HEK293 (cell line): ENCODE measurements around the gene PHF3.

ENCODE experiments used
- CTCF ChIP-seq: fragments of 450-650 bp; formaldehyde crosslinking; IDR thresholded peaks from 2 replicates; pipeline ENCODE4 v1.5.1; 2016; ENCODE audit warnings: missing biosample characterization, missing genetic modification characterization
- GLIS1 ChIP-seq: fragments of 450-650 bp; formaldehyde crosslinking; IDR thresholded peaks from 2 replicates; pipeline ENCODE4 v1.5.1; 2016; ENCODE audit warnings: missing biosample characterization, missing genetic modification characterization
- PRDM1 ChIP-seq: fragments of 450-650 bp; formaldehyde crosslinking; IDR thresholded peaks from 2 replicates; pipeline ENCODE4; 2016; ENCODE audit warnings: missing biosample characterization, missing genetic modification characterization
- PRDM6 ChIP-seq: fragments of 450-650 bp; formaldehyde crosslinking; IDR thresholded peaks from 2 replicates; pipeline ENCODE4 v1.5.1; 2017; ENCODE audit warnings: missing biosample characterization, missing genetic modification characterization
- YY1 ChIP-seq: fragments of 450-650 bp; formaldehyde crosslinking; IDR thresholded peaks from 2 replicates; pipeline ENCODE4 v1.5.1; 2018; ENCODE audit warnings: missing biosample characterization, missing genetic modification characterization
- ZBTB10 ChIP-seq: fragments of 450-650 bp; formaldehyde crosslinking; IDR thresholded peaks from 2 replicates; pipeline ENCODE4 v1.5.1; 2016; ENCODE audit warnings: missing biosample characterization, missing genetic modification characterization
- ZBTB48 ChIP-seq: fragments of 450-650 bp; formaldehyde crosslinking; IDR thresholded peaks from 2 replicates; pipeline ENCODE4 v1.5.1; 2016; ENCODE audit warnings: missing biosample characterization, missing genetic modification characterization
- ZFHX2 ChIP-seq: fragments of 450-650 bp; formaldehyde crosslinking; conservative IDR thresholded peaks from 2 replicates; pipeline ENCODE4 v1.5.1; 2016; ENCODE audit warnings: missing biosample characterization, missing genetic modification characterization
- ZFP3 ChIP-seq: fragments of 450-650 bp; formaldehyde crosslinking; IDR thresholded peaks from 2 replicates; pipeline ENCODE4 v1.5.1; 2016; ENCODE audit warnings: low read depth, missing biosample characterization, missing genetic modification characterization
- ZFP41 ChIP-seq: fragments of 450-650 bp; formaldehyde crosslinking; IDR thresholded peaks from 2 replicates; pipeline ENCODE4 v1.5.1; 2016; ENCODE audit warnings: missing biosample characterization, missing genetic modification characterization, borderline replicate concordance
- ZIC2 ChIP-seq: fragments of 450-650 bp; formaldehyde crosslinking; IDR thresholded peaks from 2 replicates; pipeline ENCODE4 v1.5.1; 2016; ENCODE audit warnings: missing biosample characterization, missing genetic modification characterization
- ZNF132 ChIP-seq: fragments of 450-650 bp; formaldehyde crosslinking; IDR thresholded peaks from 2 replicates; pipeline ENCODE4 v1.5.1; 2017; ENCODE audit warnings: missing biosample characterization, missing genetic modification characterization, borderline replicate concordance
- ZNF133 ChIP-seq: fragments of 450-650 bp; formaldehyde crosslinking; IDR thresholded peaks from 2 replicates; pipeline ENCODE4 v1.5.1; 2016; ENCODE audit warnings: missing biosample characterization, missing genetic modification characterization
- ZNF155 ChIP-seq: fragments of 450-650 bp; formaldehyde crosslinking; IDR thresholded peaks from 2 replicates; pipeline ENCODE4 v1.5.1; 2016; ENCODE audit warnings: missing biosample characterization, missing genetic modification characterization
- ZNF26 ChIP-seq: fragments of 450-650 bp; formaldehyde crosslinking; IDR thresholded peaks from 2 replicates; pipeline ENCODE4 v1.5.1; 2016; ENCODE audit warnings: missing biosample characterization, missing genetic modification characterization
- ZNF292 ChIP-seq: fragments of 450-650 bp; formaldehyde crosslinking; IDR thresholded peaks from 2 replicates; pipeline ENCODE4 v1.5.1; 2016; ENCODE audit warnings: low read depth, missing biosample characterization, missing genetic modification characterization, borderline replicate concordance
- ZNF341 ChIP-seq: fragments of 450-650 bp; formaldehyde crosslinking; IDR thresholded peaks from 2 replicates; pipeline ENCODE4; 2016; ENCODE audit warnings: low read depth, missing biosample characterization, missing genetic modification characterization
- ZNF398 ChIP-seq: fragments of 450-650 bp; formaldehyde crosslinking; IDR thresholded peaks from 2 replicates; pipeline ENCODE4 v1.5.1; 2017; ENCODE audit warnings: missing biosample characterization, missing genetic modification characterization
- ZNF548 ChIP-seq: fragments of 450-650 bp; formaldehyde crosslinking; IDR thresholded peaks from 2 replicates; pipeline ENCODE4 v1.5.1; 2016; ENCODE audit warnings: missing biosample characterization, missing genetic modification characterization
- ZNF558 ChIP-seq: fragments of 450-650 bp; formaldehyde crosslinking; IDR thresholded peaks from 2 replicates; pipeline ENCODE4 v1.5.1; 2016; ENCODE audit warnings: missing biosample characterization, missing genetic modification characterization
- ZNF560 ChIP-seq: fragments of 450-650 bp; formaldehyde crosslinking; IDR thresholded peaks from 2 replicates; pipeline ENCODE4 v1.5.1; 2017; ENCODE audit warnings: missing biosample characterization, missing genetic modification characterization, borderline replicate concordance
- ZNF596 ChIP-seq: fragments of 450-650 bp; IDR thresholded peaks from 2 replicates; pipeline ENCODE4 v1.5.0; 2018; ENCODE audit warnings: missing biosample characterization, mild to moderate bottlenecking, missing genetic modification characterization, moderate library complexity
- ZNF623 ChIP-seq: fragments of 450-650 bp; formaldehyde crosslinking; IDR thresholded peaks from 2 replicates; pipeline ENCODE4 v1.5.1; 2016; ENCODE audit warnings: missing biosample characterization, missing genetic modification characterization
- ZNF654 ChIP-seq: fragments of 450-650 bp; formaldehyde crosslinking; IDR thresholded peaks from 2 replicates; pipeline ENCODE4 v1.5.1; 2016; ENCODE audit warnings: low read depth, missing biosample characterization, missing genetic modification characterization
- ZNF768 ChIP-seq: fragments of 450-650 bp; formaldehyde crosslinking; IDR thresholded peaks from 2 replicates; pipeline ENCODE4 v1.5.1; 2018; ENCODE audit warnings: missing biosample characterization, mild to moderate bottlenecking, missing genetic modification characterization
- ZNF777 ChIP-seq: fragments of 450-650 bp; formaldehyde crosslinking; IDR thresholded peaks from 2 replicates; pipeline ENCODE4 v1.5.1; 2017; ENCODE audit warnings: missing biosample characterization, missing genetic modification characterization, borderline replicate concordance
- ZNF830 ChIP-seq: fragments of 450-650 bp; IDR thresholded peaks from 2 replicates; pipeline ENCODE4 v1.5.0; 2018; ENCODE audit warnings: missing biosample characterization, missing genetic modification characterization, low read depth, mild to moderate bottlenecking, moderate library complexity
- ZSCAN30 ChIP-seq: fragments of 450-650 bp; IDR thresholded peaks from 2 replicates; pipeline ENCODE4 v1.5.1; 2018; ENCODE audit warnings: missing biosample characterization, mild to moderate bottlenecking, missing genetic modification characterization, moderate library complexity

PHF3 gene

GRCh38 chr6:63635588-63636517 lies at the start of gene PHF3 (continued):
- peak; percentile 93 for TF ChIP-seq ZNF398
- TF ChIP-seq ZNF623 (tag by site-specific recombination): no peak
- TF ChIP-seq ZNF654 (tag by site-specific recombination): no peak
- no peak for TF ChIP-seq ZNF560 (tag by site-specific recombination)
- peak; percentile 74 for TF ChIP-seq ZFHX2
- peak; percentile 57; the same call in 1 of the 2 replicates for TF ChIP-seq ZFP41 (tag by site-specific recombination)
- no peak for TF ChIP-seq ZNF830 (tag by site-specific recombination)
- TF ChIP-seq ZNF133 (tag by site-specific recombination): peak; percentile 42; the same call in 1 of the 2 replicates
- no peak for TF ChIP-seq ZNF768 (tag by site-specific recombination)
- TF ChIP-seq ZBTB48 (tag by site-specific recombination): peak; percentile 39; the same call in 1 of the 2 replicates
- peak; percentile 95 for TF ChIP-seq YY1
- 0 out of 2 replicates have a peak, but pooled peaks have one; percentile 20 for TF ChIP-seq ZNF292 (tag by site-specific recombination)
- peak; percentile 52; the same call in 1 of the 2 replicates for TF ChIP-seq PRDM6 (tag by site-specific recombination)
- no peak for TF ChIP-seq ZNF26 (tag by site-specific recombination)
- no peak for TF ChIP-seq ZNF548 (tag by site-specific recombination)
- TF ChIP-seq GLIS1: peak; percentile 29; the same call in 1 of the 2 replicates
- no peak for TF ChIP-seq ZNF155 (tag by site-specific recombination)
- TF ChIP-seq ZNF132 (tag by site-specific recombination): no peak
- TF ChIP-seq ZNF558 (tag by site-specific recombination): no peak
- no peak for TF ChIP-seq PRDM1 (tag by site-specific recombination)
- peak; percentile 78 for TF ChIP-seq ZNF341 (tag by site-specific recombination)
- TF ChIP-seq ZSCAN30 (tag by site-specific recombination): peak; percentile 84
- peak; percentile 93 for TF ChIP-seq ZBTB10
- peak; percentile 50 for TF ChIP-seq ZIC2
- no peak for TF ChIP-seq ZNF777
- TF ChIP-seq ZNF596 (tag by site-specific recombination): peak; percentile 64; the same call in 1 of the 2 replicates
- peak; percentile 98 for TF ChIP-seq CTCF (tag by site-specific recombination)
- TF ChIP-seq ZFP3 (tag by site-specific recombination): no peak
